Measurements from ENCODE around the gene CES2. TPM values are rescaled to one million over a fixed set of nuclear protein-coding genes. Genes with fewer than 3 reads are reported as not detected.

CES2 gene
- total RNA-seq, 1 donor from 2014 or later = 35.8 TPM

DNA sequence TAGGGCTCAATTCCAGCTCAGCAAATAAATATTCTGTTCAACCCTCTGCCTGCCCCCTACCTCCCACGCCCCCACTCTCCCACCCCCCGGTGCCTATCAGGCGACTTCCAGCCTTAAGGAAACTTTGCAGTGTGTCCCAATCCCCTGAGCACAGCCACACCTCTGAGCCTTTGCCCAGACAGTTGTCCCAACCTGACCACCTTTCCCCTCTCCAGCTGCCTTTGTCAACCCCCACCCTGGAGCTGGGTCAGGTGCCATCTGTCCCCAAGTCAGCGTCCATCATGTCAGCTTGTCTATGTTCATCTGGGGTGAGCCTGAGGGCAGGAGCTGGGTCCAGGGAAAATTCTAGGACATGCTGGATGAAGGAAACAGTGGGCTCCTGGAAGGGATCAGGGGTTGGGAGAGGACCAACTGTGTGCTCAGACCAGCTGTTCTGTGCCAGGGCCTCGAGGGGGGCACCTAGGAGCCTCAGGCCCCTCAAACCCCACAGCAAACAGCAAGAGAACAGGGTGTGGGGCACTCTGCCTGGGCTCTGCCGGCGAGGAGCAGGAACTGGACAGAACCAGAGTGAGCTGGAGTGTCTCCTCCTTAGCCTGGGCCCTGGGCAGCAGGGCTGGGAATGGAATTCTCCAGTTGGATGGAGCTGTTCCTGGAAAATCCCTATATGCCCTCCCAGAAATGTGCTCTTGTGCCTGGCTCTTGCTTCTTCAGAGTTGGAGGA lies 34.4 kb upstream of the CES2 start:
- DNase-seq (no peak), ATAC-seq (peak; percentile 57)
- intact Hi-C loops (cut with DNase I) = no loop called here
- TF ChIP-seq, protein P1, sequence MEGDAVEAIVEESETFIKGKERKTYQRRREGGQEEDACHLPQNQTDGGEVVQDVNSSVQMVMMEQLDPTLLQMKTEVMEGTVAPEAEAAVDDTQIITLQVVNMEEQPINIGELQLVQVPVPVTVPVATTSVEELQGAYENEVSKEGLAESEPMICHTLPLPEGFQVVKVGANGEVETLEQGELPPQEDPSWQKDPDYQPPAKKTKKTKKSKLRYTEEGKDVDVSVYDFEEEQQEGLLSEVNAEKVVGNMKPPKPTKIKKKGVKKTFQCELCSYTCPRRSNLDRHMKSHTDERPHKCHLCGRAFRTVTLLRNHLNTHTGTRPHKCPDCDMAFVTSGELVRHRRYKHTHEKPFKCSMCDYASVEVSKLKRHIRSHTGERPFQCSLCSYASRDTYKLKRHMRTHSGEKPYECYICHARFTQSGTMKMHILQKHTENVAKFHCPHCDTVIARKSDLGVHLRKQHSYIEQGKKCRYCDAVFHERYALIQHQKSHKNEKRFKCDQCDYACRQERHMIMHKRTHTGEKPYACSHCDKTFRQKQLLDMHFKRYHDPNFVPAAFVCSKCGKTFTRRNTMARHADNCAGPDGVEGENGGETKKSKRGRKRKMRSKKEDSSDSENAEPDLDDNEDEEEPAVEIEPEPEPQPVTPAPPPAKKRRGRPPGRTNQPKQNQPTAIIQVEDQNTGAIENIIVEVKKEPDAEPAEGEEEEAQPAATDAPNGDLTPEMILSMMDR (IDR thresholded peaks at IDR 0.05) = no peak
- H3K4me3 ChIP-seq = no peak overlapping the region
- peak overlapping the region; percentile 73 for H3K27ac ChIP-seq
- H3K4me1 ChIP-seq = peaks cover 38% of the 10 kb centered on the region
- no peaks in the 10 kb centered on the region for H3K27me3 ChIP-seq
- H3K9me3 ChIP-seq = no peaks in the 10 kb centered on the region
- no peaks in the 10 kb centered on the region for H3K36me3 ChIP-seq

GRCh38 chr16:66901626-66902025 lies 33.7 kb upstream of the CES2 start:
- intact Hi-C loops (cut with DNase I) = no loop called here
- H3K27me3 ChIP-seq = no peaks in the 10 kb centered on the region
- H3K4me1 ChIP-seq = peaks cover 38% of the 10 kb centered on the region

GRCh38 chr16:66902648-66903543 lies 32.4 kb upstream of the CES2 start:
- DNase-seq (no peak), ATAC-seq (no peak)
- intact Hi-C loops (cut with DNase I) = no loop called here
- Histone ChIP-seq H3K4me3 (no peak overlapping the region), H3K4me1 (peaks cover 38% of the 10 kb centered on the region), H3K9me3 (no peaks in the 10 kb centered on the region), H3K27me3 (no peaks in the 10 kb centered on the region), H3K36me3 (no peaks in the 10 kb centered on the region), H3K27ac (no peak overlapping the region)
- TF ChIP-seq, protein P1 (IDR thresholded peaks at IDR 0.05) = no peak

More at GRCh38 chr16:66901626-66902025, 33.7 kb upstream of the CES2 start:
- Histone ChIP-seq H3K36me3 (no peaks in the 10 kb centered on the region), H3K9me3 (no peaks in the 10 kb centered on the region), H3K27ac (no peak overlapping the region), H3K4me3 (no peak overlapping the region)
- ATAC-seq = no peak
- no peak for DNase-seq
- TF ChIP-seq, protein P1 (IDR thresholded peaks at IDR 0.05) = no peak

DNA sequence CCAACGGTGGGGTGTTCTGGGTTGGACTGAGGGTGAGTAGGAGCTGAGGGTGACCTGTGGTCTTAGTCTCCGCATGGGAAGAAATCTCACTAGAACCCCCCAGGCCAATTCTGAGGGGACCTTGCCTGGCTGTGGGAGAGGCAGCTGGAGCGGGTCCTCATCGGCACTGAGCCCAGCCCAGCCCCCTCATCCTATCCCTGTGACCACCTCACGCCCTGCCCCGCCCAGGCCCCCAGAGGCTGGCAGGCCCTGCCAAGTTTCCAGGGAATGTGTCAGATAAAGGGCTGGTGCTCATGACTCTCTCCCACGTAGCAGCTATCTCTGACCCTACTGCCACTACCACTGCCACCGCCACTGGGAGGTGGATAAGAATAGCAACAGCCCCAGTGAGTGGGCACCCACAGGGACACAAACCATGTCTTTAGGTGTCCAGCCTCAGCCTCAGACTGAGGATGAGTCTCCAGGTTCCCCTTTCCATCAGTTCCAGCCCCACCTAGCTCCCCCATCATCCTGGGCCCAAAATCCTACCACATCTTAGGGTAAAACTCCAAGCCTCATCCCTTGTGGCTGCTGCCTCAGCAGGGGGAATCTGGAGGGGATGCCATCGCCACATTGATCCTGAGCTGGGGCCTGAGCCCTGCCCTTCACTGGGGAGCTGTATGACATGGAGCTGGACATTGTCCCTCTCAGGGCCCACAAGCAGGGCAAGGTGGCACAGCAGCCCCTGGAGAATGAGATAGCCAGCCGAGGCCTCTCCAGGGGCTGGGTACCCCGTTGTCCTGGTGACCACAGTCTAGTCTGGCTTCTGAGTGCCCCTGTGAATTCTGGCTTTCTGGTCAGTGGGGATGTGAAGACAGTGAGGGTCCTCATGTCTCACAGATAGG lies 31.5 kb upstream of the CES2 start:
- H3K4me3 ChIP-seq = no peak overlapping the region
- peaks cover 34% of the 10 kb centered on the region for H3K4me1 ChIP-seq
- no peaks in the 10 kb centered on the region for H3K9me3 ChIP-seq
- peak overlapping the region; percentile 61 for H3K27ac ChIP-seq
- intact Hi-C loops (cut with DNase I) = no loop called here
- no peaks in the 10 kb centered on the region for H3K27me3 ChIP-seq
- TF ChIP-seq, protein P1 (IDR thresholded peaks at IDR 0.05) = no peak
- ATAC-seq = no peak
- H3K36me3 ChIP-seq = no peaks in the 10 kb centered on the region
- no peak for DNase-seq

DNA sequence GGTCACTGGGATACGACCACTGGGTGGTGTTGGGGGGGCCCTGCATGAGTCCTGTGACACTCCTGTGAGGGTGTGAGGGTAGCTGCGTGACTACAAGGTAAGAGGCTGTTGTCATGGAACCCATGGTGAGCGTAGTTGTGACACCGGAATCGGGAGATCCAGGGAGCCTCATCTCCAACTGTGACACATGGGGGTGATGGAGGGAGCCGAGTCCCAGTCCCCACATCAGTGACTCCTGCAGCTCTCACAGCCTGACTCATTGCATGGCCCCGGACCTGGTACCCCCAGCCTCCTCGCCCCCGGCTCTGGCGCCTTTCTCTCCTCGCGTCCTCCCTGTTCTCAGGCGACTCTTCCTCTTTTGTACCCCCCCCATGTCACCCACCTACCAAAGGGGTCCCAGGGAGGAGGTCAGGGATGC lies 30.9 kb upstream of the CES2 start:
- Histone ChIP-seq H3K27ac (peak overlapping the region; percentile 61), H3K4me1 (peaks cover 27% of the 10 kb centered on the region), H3K36me3 (no peaks in the 10 kb centered on the region), H3K27me3 (no peaks in the 10 kb centered on the region), H3K9me3 (no peaks in the 10 kb centered on the region), H3K4me3 (no peak overlapping the region)
- TF ChIP-seq, protein P1 (IDR thresholded peaks at IDR 0.05) = no peak
- intact Hi-C loops (cut with DNase I) = no loop called here
- no peak for DNase-seq
- ATAC-seq = no peak
